Naive B cell (primary cell): Measurements from ENCODE around the gene ATG12. TPM values are rescaled to one million over a fixed set of nuclear protein-coding genes. Genes with fewer than 3 reads are reported as not detected.
"Not testable (repeated sequence)": the region's sequence is repeated elsewhere in the genome, so short reads cannot be mapped to it uniquely, and the experiment has no call there.

Source experiments
- ATAC-seq, 2 donors: fragments of 150-1000 bp; cut with Tn5 transposase; 2 replicates each; pipeline ENCODE4 v1.10.0; 2021; ENCODE audit warnings: low read depth in 2 of 2, mild to moderate bottlenecking in 2 of 2, moderate library complexity in 2 of 2
- DNase-seq: peaks from one replicate; pipeline ENCODE4 v3.0.0; 2022
- H3K27ac Mint-ChIP-seq, 6 donors: one replicate each; pipeline ENCODE4 v1.8.0; 2020 to 2022; ENCODE audit warnings: mild to moderate bottlenecking in 6 of 6, mixed read lengths in 6 of 6, moderate library complexity in 5 of 6, inconsistent platforms in 2 of 6
- H3K27me3 Mint-ChIP-seq, 3 donors: one replicate each; pipeline ENCODE4 v1.8.0; 2021 to 2022; ENCODE audit warnings: mixed read lengths in 3 of 3, mild to moderate bottlenecking in 1 of 3
- H3K36me3 Mint-ChIP-seq, 2 donors: one replicate each; pipeline ENCODE4 v1.8.0; 2020 to 2022; ENCODE audit warnings: mixed read lengths in 2 of 2, inconsistent platforms in 1 of 2, mild to moderate bottlenecking in 1 of 2
- H3K4me1 Mint-ChIP-seq, 3 donors: one replicate each; pipeline ENCODE4 v1.8.0; 2020 to 2022; ENCODE audit warnings: mixed read lengths in 3 of 3, inconsistent platforms in 1 of 3, mild to moderate bottlenecking in 1 of 3, moderate library complexity in 1 of 3
- H3K4me3 Mint-ChIP-seq, 8 donors: one replicate each; pipeline ENCODE4 v1.8.0; 2020 to 2022; ENCODE audit warnings: mild to moderate bottlenecking in 8 of 8, mixed read lengths in 8 of 8, moderate library complexity in 8 of 8, inconsistent platforms in 2 of 8
- H3K9me3 Mint-ChIP-seq, 7 donors: one replicate each; pipeline ENCODE4 v1.8.0; 2020 to 2022; ENCODE audit warnings: mixed read lengths in 7 of 7, mild to moderate bottlenecking in 5 of 7, inconsistent platforms in 2 of 7, moderate library complexity in 1 of 7
- polyA plus RNA-seq, 6 donors: library from polyadenylated mRNA; unstranded; fragments of 300-500 nt; fragmentation: Illumina TruSeq; gene quantifications; one replicate each; pipeline ENCODE4 v1.2.3, GENCODE V29; 2021; ENCODE audit warnings: low read depth in 6 of 6

Gene ATG12
- polyA plus RNA-seq = 100 to 1,000 TPM; 107 to 181 (median 139) TPM

GRCh38 chr5:115841382-115842088 lies at the start of gene ATG12, which contains the start of gene AP3S1:
TSS of gene ATG12 (minus strand) at chr5:115841565. CDS start at chr5:115841552, 13 bp downstream.
TSS of gene AP3S1 (plus strand) at chr5:115841935. CDS start at chr5:115842038, 103 bp downstream.
- peak; percentile 94 for DNase-seq

GRCh38 chr5:115888027-115888426 lies 46.7 kb upstream of the ATG12 start:
- Mint-ChIP-seq H3K27me3 (no peaks in the 10 kb centered on the region), H3K4me1 (no peaks in the 10 kb centered on the region), H3K27ac (no peak overlapping the region), H3K4me3 (no peak overlapping the region), H3K9me3 (no peaks in the 10 kb centered on the region), H3K36me3 (peaks cover 7 to 8% of the 10 kb centered on the region in 2 donors)
- ATAC-seq (no peak), DNase-seq (no peak)

More at GRCh38 chr5:115841382-115842088, at the start of gene ATG12, which contains the start of gene AP3S1:
- H3K27ac Mint-ChIP-seq = peak within 1 kb of the TSS; percentile 98 to 100 (median 100)
- H3K27me3 Mint-ChIP-seq = no peaks in the 10 kb centered on the region
- peaks cover 31 to 59% (median 51%) of the 10 kb centered on the region in 3 donors for H3K4me1 Mint-ChIP-seq
- peak within 1 kb of the TSS; percentile 97 to 99 (median 98) for H3K4me3 Mint-ChIP-seq
- no peaks in the 10 kb centered on the region for H3K9me3 Mint-ChIP-seq
- ATAC-seq = peak; percentile 84 to 85
- peaks cover 0 to 2% of the 10 kb centered on the region in 2 donors for H3K36me3 Mint-ChIP-seq

GRCh38 chr5:115885208-115885607 lies 43.8 kb upstream of the ATG12 start:
- H3K4me1 Mint-ChIP-seq, H3K9me3 Mint-ChIP-seq, ATAC-seq, DNase-seq, H3K27me3 Mint-ChIP-seq, H3K4me3 Mint-ChIP-seq: not testable (repeated sequence)
- H3K27ac Mint-ChIP-seq = peak overlapping the region in 1 of 6 donors; percentile 66
- peaks cover 10 to 21% of the 10 kb centered on the region in 2 donors for H3K36me3 Mint-ChIP-seq

- DNase-seq = no peak
- peaks cover 0 to 3% (median 0%) of the 10 kb centered on the region in 7 donors for H3K9me3 Mint-ChIP-seq
- H3K27ac Mint-ChIP-seq = no peak overlapping the region
- ATAC-seq = no peak
- H3K4me3 Mint-ChIP-seq = no peak overlapping the region
- H3K36me3 Mint-ChIP-seq = peaks cover 15 to 26% of the 10 kb centered on the region in 2 donors
- peaks cover 0 to 4% (median 4%) of the 10 kb centered on the region in 3 donors for H3K4me1 Mint-ChIP-seq
- H3K27me3 Mint-ChIP-seq = no peaks in the 10 kb centered on the region
Measured at GRCh38 chr5:115884704-115885103, 43.3 kb upstream of the ATG12 start.

GRCh38 chr5:115882434-115882833 lies 41.1 kb upstream of the ATG12 start:
- peaks cover 22 to 28% of the 10 kb centered on the region in 2 donors for H3K36me3 Mint-ChIP-seq
- not testable (repeated sequence) for ATAC-seq, H3K9me3 Mint-ChIP-seq, H3K4me3 Mint-ChIP-seq, DNase-seq, H3K27ac Mint-ChIP-seq, H3K27me3 Mint-ChIP-seq
- H3K4me1 Mint-ChIP-seq = peaks cover 4 to 16% (median 8%) of the 10 kb centered on the region in 3 donors

- not testable (repeated sequence) for H3K27me3 Mint-ChIP-seq, H3K4me3 Mint-ChIP-seq, H3K9me3 Mint-ChIP-seq, ATAC-seq, H3K27ac Mint-ChIP-seq, DNase-seq
- Mint-ChIP-seq H3K36me3 (peaks cover 25 to 35% of the 10 kb centered on the region in 2 donors), H3K4me1 (peaks cover 4 to 19% (median 8%) of the 10 kb centered on the region in 3 donors)
Measured at GRCh38 chr5:115877342-115877741, 36.0 kb upstream of the ATG12 start.

GRCh38 chr5:115875447-115875846 lies 34.1 kb upstream of the ATG12 start:
- peaks cover 0 to 3% (median 0%) of the 10 kb centered on the region in 7 donors for H3K9me3 Mint-ChIP-seq
- H3K4me3 Mint-ChIP-seq = no peak overlapping the region
- DNase-seq (no peak), ATAC-seq (no peak)
- H3K4me1 Mint-ChIP-seq = peaks cover 4 to 19% (median 4%) of the 10 kb centered on the region in 3 donors
- H3K27ac Mint-ChIP-seq = no peak overlapping the region
- peaks cover 23 to 42% of the 10 kb centered on the region in 2 donors for H3K36me3 Mint-ChIP-seq
- no peaks in the 10 kb centered on the region for H3K27me3 Mint-ChIP-seq

- no peak for ATAC-seq
- no peak for DNase-seq
- peaks cover 0 to 12% (median 0%) of the 10 kb centered on the region in 3 donors for H3K4me1 Mint-ChIP-seq
- H3K36me3 Mint-ChIP-seq = peaks cover 17 to 35% of the 10 kb centered on the region in 2 donors
- H3K9me3 Mint-ChIP-seq = peaks cover 0 to 3% (median 0%) of the 10 kb centered on the region in 7 donors
- no peaks in the 10 kb centered on the region for H3K27me3 Mint-ChIP-seq
- H3K4me3 Mint-ChIP-seq = no peak overlapping the region
- peak overlapping the region in 1 of 6 donors; percentile 3 for H3K27ac Mint-ChIP-seq
Measured at GRCh38 chr5:115873392-115873791, 32.0 kb upstream of the ATG12 start.

- Mint-ChIP-seq H3K36me3 (peaks cover 17 to 28% of the 10 kb centered on the region in 2 donors), H3K4me1 (peaks cover 0 to 3% (median 0%) of the 10 kb centered on the region in 3 donors)
Measured at GRCh38 chr5:115872447-115872846, 31.1 kb upstream of the ATG12 start.

GRCh38 chr5:115869256-115869795 lies 28.0 kb upstream of the ATG12 start:
- Mint-ChIP-seq H3K36me3 (peaks cover 14 to 17% of the 10 kb centered on the region in 2 donors), H3K4me1 (peaks cover 0 to 11% (median 4%) of the 10 kb centered on the region in 3 donors), H3K9me3 (no peaks in the 10 kb centered on the region), H3K27me3 (no peaks in the 10 kb centered on the region), H3K27ac (no peak overlapping the region), H3K4me3 (no peak overlapping the region)
- ATAC-seq (no peak), DNase-seq (no peak)

More at GRCh38 chr5:115872447-115872846, 31.1 kb upstream of the ATG12 start:
- ATAC-seq = no peak
- no peak for DNase-seq
- Mint-ChIP-seq H3K9me3 (peaks cover 0 to 3% (median 0%) of the 10 kb centered on the region in 7 donors), H3K27ac (peak overlapping the region in 1 of 6 donors; percentile 41), H3K27me3 (no peaks in the 10 kb centered on the region), H3K4me3 (no peak overlapping the region)

- Mint-ChIP-seq H3K9me3 (peaks cover 0 to 6% (median 0%) of the 10 kb centered on the region in 7 donors), H3K36me3 (peaks cover 0 to 4% of the 10 kb centered on the region in 2 donors), H3K27ac (peak overlapping the region in 1 of 6 donors; percentile 38), H3K27me3 (no peaks in the 10 kb centered on the region), H3K4me1 (peaks cover 13 to 29% (median 28%) of the 10 kb centered on the region in 3 donors), H3K4me3 (no peak overlapping the region)
- DNase-seq = no peak
- ATAC-seq = no peak
Measured at GRCh38 chr5:115859378-115859777, 18.0 kb upstream of the ATG12 start.

GRCh38 chr5:115858396-115858795 lies 17.0 kb upstream of the ATG12 start:
- no peak for DNase-seq
- H3K4me1 Mint-ChIP-seq = peaks cover 14 to 27% (median 27%) of the 10 kb centered on the region in 3 donors
- H3K36me3 Mint-ChIP-seq = peaks cover 8% of the 10 kb centered on the region in 2 donors
- peak overlapping the region in 1 of 6 donors; percentile 38 for H3K27ac Mint-ChIP-seq
- H3K27me3 Mint-ChIP-seq = no peaks in the 10 kb centered on the region
- H3K4me3 Mint-ChIP-seq = peak overlapping the region in 3 of 8 donors; percentile 25 to 57 (median 41)
- ATAC-seq = no peak
- H3K9me3 Mint-ChIP-seq = peaks cover 0 to 8% (median 7%) of the 10 kb centered on the region in 7 donors

GRCh38 chr5:115857626-115858349 lies 16.4 kb upstream of the ATG12 start:
- DNase-seq (no peak), ATAC-seq (no peak)
- peak overlapping the region in 1 of 6 donors; percentile 27 for H3K27ac Mint-ChIP-seq
- H3K9me3 Mint-ChIP-seq = peaks cover 0 to 10% (median 8%) of the 10 kb centered on the region in 7 donors
- H3K4me3 Mint-ChIP-seq = no peak overlapping the region
- peaks cover 14 to 27% (median 27%) of the 10 kb centered on the region in 3 donors for H3K4me1 Mint-ChIP-seq
- peaks cover 9 to 12% of the 10 kb centered on the region in 2 donors for H3K36me3 Mint-ChIP-seq
- no peaks in the 10 kb centered on the region for H3K27me3 Mint-ChIP-seq
